Stimulated activated CD8-positive, alpha-beta memory T cell treated with anti-CD3 and anti-CD28 coated beads, Interleukin-4, amount 100 ng/mL, for 24 hours (primary cell): ENCODE data around the gene ABT1.

Experiments
- DNase-seq: peaks from one replicate; pipeline ENCODE4 v3.0.0-alpha.2; 2020; ENCODE audit warnings: low read depth

The ABT1 gene

GRCh38 chr6:26604797-26605196 is 8.0 kb downstream of the ABT1 start:
- no peak for DNase-seq

DNA sequence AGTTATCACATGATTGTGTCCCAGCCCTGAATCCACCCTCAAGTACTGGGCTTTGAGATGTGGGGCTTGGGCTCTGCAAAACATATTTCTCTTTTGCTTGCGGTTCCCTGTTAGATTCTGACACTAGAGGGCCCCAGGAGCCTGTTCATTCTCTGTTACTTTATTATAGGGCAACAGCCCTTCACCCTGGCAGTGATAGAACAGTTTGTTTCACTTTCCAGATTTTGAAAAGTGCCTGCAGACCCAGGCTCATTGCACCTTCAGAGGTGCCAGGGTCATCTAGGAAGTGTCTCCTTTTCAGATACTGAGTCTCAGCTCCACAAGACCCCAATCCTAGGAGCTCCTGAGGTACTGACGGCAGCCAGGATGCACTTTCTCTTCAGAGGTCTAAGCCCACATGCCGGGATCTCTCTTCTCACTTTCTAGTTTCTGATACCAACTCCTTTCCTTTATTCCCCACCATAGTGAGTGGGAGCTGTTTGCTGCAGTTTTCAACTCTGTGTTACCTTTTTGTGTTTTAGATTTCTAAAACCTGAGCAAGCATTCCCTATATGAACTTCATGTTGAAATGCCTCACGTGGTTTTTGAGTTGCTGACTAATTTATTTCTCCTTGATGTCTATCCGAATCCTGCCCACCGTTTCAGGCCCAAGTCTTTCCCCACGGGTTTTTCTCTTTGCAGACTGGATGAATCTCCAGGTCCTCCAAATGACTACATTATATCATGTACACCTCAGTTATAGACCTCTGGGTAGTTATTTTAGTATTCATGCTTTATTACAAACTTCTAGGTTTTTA is 10.9 kb downstream of the ABT1 start:
- peak; percentile 24 for DNase-seq

DNA sequence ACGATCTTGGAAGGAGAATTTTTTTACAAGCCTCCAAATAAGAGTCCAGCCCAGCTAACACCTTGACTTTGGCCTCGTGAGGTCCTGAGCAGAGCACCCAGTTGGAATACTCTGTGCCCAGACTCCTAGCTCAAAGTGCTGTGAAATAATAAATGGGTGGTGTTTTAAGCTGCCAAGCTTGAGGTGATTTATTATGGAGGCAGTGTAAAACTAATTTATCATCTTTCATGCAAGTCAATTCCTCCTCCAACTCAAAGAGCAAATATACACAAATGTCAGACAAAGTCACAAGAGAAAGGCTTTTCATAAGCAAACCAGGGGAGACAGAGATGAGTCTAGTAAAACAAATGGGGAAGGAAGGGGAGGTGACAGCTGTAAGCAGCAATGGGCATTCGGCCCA is 12.7 kb downstream of the ABT1 start:
- no peak for DNase-seq

DNA sequence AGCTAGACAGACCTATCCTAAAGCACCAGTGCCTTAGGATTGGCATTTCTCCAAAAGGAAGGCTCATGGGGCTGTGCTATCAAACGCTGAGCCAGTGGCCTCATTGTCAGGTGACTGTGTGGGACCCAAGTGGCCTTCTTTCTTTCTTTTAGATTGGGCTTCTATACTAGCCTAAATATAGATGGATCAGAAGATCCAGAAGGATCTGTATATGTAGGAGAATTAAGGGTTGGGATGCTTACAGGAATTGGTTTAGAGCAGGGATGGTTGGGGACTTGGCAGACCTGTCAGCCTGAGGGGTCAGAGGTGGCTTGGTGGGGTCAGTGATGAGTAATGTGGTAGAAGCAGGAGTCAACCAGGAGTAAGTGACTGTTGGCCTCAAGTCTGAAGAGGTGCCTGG is 14.8 kb downstream of the ABT1 start:
- no peak for DNase-seq

GRCh38 chr6:26613201-26613600 is 16.4 kb downstream of the ABT1 start:
- DNase-seq: no peak

DNA sequence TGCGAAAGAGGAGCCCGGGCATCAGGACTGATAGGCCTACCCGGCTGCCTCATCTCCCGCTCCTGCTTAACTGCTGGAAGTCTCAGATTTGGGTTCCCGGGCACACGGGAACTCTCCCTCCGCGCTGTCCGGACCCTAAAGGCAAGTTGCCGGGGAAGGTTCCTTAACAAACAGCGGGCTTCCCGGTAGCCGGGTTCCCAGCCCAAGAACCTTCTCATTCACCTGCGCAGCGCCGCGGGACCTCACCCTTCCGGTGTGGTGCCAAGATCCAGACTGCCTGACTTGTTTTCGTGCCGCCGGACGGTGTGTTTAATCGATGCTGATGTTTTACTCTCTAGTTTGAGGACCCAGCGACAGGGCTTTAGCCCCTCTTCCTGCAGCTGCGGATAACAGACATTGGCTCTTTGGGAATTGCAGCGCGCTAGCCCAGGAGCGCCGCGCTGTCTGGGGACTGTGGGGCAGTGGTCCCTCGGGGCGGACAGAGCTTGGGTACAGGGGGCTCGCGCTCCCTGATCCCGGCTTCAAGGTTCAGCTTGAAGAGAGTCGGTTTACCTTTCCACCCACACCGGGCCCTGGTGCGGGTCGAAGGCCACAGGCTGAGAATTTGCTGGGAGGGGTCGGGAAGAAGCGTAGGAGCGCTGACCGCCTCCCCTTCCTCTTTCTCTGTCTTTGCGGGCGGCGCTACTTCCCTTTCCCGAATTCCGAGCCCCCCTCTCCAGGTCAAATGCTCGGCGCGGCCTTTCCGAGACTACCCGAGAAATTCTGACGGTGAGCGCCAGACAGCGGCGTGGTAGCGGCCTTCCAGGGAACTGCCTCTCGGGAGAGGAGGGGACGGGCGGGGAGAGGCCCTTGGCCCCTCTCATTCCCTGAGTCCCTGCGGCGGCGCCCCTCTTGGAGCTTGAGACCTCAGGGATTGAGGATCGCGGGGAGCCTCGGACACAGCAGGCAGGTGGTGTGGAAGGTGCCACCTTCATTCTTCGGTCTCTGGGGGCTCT is 17.2 kb downstream of the ABT1 start:
- DNase-seq: no peak

DNA sequence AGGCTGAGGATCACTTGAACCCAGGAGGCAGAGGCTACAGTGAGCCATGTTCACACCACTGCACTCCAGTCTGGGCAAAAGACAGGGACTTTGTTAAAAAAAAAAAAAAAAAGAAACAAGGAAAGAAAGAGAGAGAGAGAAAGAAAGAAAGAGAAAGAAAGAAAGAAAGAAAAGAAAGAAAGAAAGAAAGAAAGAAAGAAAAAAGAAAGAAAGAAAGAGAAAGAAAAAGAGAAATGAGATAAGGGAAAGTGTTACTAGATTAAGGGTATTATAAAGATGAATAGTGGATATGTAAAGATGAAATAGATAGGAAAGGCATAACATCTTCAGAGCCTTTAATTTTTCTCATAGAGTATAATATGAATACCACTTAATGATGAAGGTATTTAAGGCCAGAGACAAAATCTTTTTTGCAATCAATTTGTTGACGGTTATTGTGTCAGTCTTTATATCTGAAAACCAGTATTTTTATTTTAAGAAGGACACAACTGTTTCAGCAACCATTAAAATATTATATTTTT is 26.6 kb downstream of the ABT1 start:
- DNase-seq: no peak

DNA sequence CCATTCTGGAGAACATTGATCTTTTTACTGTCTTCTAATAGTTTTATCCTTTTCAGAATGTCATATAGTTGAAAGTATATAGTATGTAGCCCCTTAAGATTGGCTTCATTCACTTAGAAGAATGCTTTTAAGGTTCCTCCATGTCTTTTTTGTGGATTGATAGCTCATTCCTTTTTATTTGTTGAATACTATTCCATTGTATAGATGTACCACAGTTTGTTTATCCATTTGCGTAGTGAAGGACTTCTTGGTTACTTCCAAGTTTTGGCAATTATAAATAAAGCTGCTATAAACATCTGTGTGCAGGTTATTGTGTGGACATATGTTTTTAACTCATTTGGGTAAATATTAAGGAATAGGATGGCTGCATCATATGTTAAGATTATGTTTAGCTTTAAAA is 27.8 kb downstream of the ABT1 start:
- DNase-seq: no peak

DNA sequence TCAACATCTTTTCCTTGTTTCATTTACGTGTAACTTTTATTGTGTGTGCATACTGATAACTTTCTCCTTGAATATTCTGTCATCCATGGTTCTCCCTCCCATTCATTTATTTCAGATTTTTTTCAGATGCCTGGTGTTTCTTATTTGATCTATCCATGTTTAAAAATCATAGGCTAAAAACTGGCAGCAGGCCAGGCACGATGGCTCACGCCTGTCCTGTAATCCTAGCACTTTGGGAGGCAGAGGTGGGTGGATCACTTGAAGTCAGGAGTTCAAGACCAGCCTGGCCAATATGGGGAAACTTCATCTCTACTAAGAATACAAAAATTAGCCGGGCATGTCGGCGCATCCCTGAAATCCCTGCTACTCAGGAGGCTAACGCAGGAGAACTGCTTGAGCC is 31.1 kb downstream of the ABT1 start:
- no peak for DNase-seq

GRCh38 chr6:26629359-26629758 is 32.6 kb downstream of the ABT1 start:
- no peak for DNase-seq

GRCh38 chr6:26640806-26641205 is 44.1 kb downstream of the ABT1 start:
- DNase-seq: no peak

DNA sequence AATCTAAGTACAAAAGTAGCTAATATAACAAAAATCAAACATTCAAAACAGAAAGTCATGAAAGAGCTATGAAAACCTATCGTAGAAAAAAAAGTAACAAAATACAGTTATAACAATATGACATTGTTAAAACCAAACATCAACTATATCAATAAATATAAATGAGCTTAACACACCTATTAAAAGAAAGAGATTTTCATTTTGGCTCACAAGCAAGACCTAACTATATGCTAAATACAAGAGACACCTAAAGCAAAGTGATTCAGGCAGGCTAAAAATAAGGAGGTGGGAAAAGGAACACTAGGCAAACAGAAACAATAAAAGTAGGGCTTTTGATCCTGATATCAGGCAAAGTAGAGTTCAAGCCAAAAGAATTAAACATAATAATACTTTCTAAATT is 49.3 kb downstream of the ABT1 start:
- DNase-seq: no peak
